ENCODE data around the gene KRTAP10-10. TPM values are rescaled to one million over a fixed set of nuclear protein-coding genes. Genes with fewer than 3 reads are reported as not detected.

The KRTAP10-10 gene
- total and polyA plus RNA-seq, 2 donors (not counting 1 experiment from before 2014, with no cell fraction given), result not detected

DNA sequence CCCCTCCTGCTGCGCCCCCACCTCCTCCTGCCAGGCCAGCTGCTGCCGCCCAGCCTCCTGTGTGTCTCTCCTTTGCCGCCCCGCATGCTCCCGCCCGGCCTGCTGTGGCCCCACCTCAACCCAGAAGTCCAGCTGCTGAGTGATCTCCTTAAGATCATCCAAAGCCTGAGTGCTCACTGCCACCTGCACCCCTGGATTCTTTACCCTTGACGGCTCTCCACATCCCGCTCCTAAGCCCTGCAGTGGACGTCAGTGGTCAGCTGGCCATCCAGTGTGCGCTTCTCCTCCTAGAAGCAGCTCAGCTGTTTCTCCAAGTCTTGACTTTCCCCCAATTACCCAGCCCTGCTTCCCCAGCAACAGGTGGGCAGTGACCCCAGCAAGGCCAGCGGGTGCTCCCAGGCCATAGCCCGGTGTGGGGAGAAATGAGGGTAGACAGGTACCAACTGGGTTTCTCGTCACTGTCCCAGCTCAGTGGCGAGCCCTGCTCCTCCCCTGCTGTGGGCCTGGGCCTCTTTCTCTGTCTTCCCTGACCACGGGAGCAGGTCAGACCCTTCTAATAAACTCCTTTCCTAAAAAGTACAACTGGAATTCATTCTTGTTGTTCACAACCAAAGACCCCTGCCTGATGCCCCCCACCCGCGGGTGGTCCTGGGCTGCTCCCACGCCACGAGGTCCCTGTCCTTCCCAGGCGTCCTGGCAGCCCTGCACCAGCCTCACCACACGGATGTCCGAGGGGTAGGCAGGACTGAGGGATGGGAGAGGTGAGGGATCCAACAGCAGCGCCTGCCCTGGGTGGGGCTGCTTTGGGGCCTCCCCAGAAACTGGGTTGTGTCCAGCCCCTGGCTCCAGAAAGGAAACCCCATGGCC lies 35.3 kb upstream of the KRTAP10-10 start:
- Histone ChIP-seq H3K4me3 (replicated peaks in 1 of 4; ENCODE audit: control extremely low read depth in 1 of 4, insufficient read depth in 1 of 4, low read depth in 3 of 4, low read length in 4 of 4) (no peak overlapping the region), H3K79me2 (ENCODE audit: control insufficient read depth, insufficient read depth, low read length) (no peaks in the 10 kb centered on the region), H4K20me1 (ENCODE audit: control insufficient read depth, extremely low read depth, insufficient read depth, low read length) (no peaks in the 10 kb centered on the region), H3K27me3 (ENCODE audit: control insufficient read depth, insufficient read depth, low read length) (no peaks in the 10 kb centered on the region), H3K27ac (ENCODE audit: insufficient read depth, low read length) (no peak overlapping the region), H3K4me1 (ENCODE audit: control insufficient read depth, extremely low read depth, insufficient read depth, low read length) (no peaks in the 10 kb centered on the region), H3K36me3 (ENCODE audit: control insufficient read depth, insufficient read depth, low read length) (no peaks in the 10 kb centered on the region), H3K9ac (ENCODE audit: insufficient read depth, low read length) (no peak overlapping the region), H2AFZ (ENCODE audit: low read length) (no peak overlapping the region), H3K9me3 (ENCODE audit: control insufficient read depth, insufficient read depth, low read depth, low read length) (no peaks in the 10 kb centered on the region), H3K4me2 (ENCODE audit: extremely low read depth, insufficient read depth, low read length) (no peak overlapping the region)
- no peak for DNase-seq (ENCODE audit: low read depth in 2 of 2)
- no peak for TF ChIP-seq EZH2 (IDR thresholded peaks at IDR 0.05; ENCODE audit: low read length, missing control alignments)
- TF ChIP-seq, protein P1, sequence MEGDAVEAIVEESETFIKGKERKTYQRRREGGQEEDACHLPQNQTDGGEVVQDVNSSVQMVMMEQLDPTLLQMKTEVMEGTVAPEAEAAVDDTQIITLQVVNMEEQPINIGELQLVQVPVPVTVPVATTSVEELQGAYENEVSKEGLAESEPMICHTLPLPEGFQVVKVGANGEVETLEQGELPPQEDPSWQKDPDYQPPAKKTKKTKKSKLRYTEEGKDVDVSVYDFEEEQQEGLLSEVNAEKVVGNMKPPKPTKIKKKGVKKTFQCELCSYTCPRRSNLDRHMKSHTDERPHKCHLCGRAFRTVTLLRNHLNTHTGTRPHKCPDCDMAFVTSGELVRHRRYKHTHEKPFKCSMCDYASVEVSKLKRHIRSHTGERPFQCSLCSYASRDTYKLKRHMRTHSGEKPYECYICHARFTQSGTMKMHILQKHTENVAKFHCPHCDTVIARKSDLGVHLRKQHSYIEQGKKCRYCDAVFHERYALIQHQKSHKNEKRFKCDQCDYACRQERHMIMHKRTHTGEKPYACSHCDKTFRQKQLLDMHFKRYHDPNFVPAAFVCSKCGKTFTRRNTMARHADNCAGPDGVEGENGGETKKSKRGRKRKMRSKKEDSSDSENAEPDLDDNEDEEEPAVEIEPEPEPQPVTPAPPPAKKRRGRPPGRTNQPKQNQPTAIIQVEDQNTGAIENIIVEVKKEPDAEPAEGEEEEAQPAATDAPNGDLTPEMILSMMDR (conservative IDR thresholded peaks at IDR 0.05 in 1 of 2, IDR thresholded peaks at IDR 0.05 in 1 of 2; ENCODE audit: low read depth in 1 of 2, low read length in 2 of 2), result no peak

DNA sequence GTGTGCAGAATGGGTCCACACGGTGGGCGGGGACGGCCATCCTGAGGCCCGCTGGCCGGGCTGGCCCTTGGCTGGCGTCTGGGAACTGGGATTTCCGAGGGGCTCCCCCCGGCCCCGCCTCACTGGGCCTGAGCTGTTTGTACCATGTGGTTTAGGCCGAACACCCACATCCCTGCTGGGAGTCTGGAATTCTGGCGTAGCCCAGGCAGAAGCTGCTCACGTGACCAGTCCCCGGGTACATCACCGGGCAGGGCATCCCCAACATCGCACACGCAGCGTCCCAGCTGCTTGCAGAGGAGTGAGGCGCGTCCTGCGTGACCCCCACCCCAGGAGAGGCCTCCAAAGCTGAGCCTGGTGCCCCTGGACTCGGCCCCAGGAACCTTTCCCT lies 34.7 kb upstream of the KRTAP10-10 start:
- Histone ChIP-seq H3K4me1 (ENCODE audit: control insufficient read depth, extremely low read depth, insufficient read depth, low read length) (no peaks in the 10 kb centered on the region), H3K79me2 (ENCODE audit: control insufficient read depth, insufficient read depth, low read length) (no peaks in the 10 kb centered on the region), H4K20me1 (ENCODE audit: control insufficient read depth, extremely low read depth, insufficient read depth, low read length) (no peaks in the 10 kb centered on the region), H3K4me3 (replicated peaks in 1 of 4; ENCODE audit: control extremely low read depth in 1 of 4, insufficient read depth in 1 of 4, low read depth in 3 of 4, low read length in 4 of 4) (no peak overlapping the region), H3K4me2 (ENCODE audit: extremely low read depth, insufficient read depth, low read length) (no peak overlapping the region), H3K27ac (ENCODE audit: insufficient read depth, low read length) (no peak overlapping the region), H2AFZ (ENCODE audit: low read length) (no peak overlapping the region), H3K36me3 (ENCODE audit: control insufficient read depth, insufficient read depth, low read length) (no peaks in the 10 kb centered on the region), H3K9ac (ENCODE audit: insufficient read depth, low read length) (no peak overlapping the region), H3K27me3 (ENCODE audit: control insufficient read depth, insufficient read depth, low read length) (no peaks in the 10 kb centered on the region), H3K9me3 (ENCODE audit: control insufficient read depth, insufficient read depth, low read depth, low read length) (no peaks in the 10 kb centered on the region)
- TF ChIP-seq, protein P1 (conservative IDR thresholded peaks at IDR 0.05 in 1 of 2, IDR thresholded peaks at IDR 0.05 in 1 of 2; ENCODE audit: low read depth in 1 of 2, low read length in 2 of 2), result no peak
- no peak for TF ChIP-seq EZH2 (IDR thresholded peaks at IDR 0.05; ENCODE audit: low read length, missing control alignments)
- no peak for DNase-seq (ENCODE audit: low read depth in 2 of 2)

DNA sequence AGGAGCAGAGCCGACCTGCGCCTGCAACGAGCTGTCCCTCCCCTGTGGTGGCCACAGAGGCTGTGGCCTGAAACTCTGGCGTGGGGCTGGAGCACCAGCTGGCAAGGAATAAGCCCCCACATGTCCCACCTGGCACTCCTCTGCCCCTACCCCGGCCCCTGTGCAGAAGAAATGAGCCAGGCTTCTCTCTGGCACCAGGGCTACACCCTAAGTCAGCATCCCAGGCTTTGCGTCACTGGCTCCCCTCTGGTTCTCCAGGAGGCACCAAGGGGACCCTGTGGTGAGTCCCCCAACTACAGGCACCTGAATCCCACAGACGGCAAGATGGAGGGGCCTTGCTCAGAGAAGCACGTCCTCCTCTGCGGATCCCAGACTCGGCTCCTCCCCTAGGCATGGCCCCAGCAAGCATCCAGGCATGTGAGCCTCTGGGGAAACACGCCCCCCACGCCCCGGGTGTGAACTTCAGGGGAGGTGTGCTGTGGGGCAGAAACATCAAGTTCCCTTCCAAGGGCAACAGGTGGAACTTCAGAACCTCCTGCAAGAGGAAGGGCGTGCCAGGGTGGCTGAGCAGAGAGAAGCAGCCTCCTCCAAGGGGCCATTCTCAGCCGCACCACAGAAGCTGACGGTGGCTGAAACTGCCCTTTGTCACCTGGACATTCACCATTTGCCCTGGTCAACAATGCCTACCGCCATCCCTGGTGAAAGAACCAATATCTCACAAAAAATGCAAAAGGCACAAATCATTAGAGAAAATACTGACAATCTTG lies 33.9 kb upstream of the KRTAP10-10 start:
- no peaks in the 10 kb centered on the region for H4K20me1 ChIP-seq (ENCODE audit: control insufficient read depth, extremely low read depth, insufficient read depth, low read length)
- no peaks in the 10 kb centered on the region for H3K79me2 ChIP-seq (ENCODE audit: control insufficient read depth, insufficient read depth, low read length)
- H3K4me3 ChIP-seq (replicated peaks in 1 of 4; ENCODE audit: control extremely low read depth in 1 of 4, insufficient read depth in 1 of 4, low read depth in 3 of 4, low read length in 4 of 4), result no peak overlapping the region
- no peaks in the 10 kb centered on the region for H3K4me1 ChIP-seq (ENCODE audit: control insufficient read depth, extremely low read depth, insufficient read depth, low read length)
- H3K27me3 ChIP-seq (ENCODE audit: control insufficient read depth, insufficient read depth, low read length), result no peaks in the 10 kb centered on the region
- TF ChIP-seq EZH2 (IDR thresholded peaks at IDR 0.05; ENCODE audit: low read length, missing control alignments), result no peak
- TF ChIP-seq, protein P1 (conservative IDR thresholded peaks at IDR 0.05 in 1 of 2, IDR thresholded peaks at IDR 0.05 in 1 of 2; ENCODE audit: low read depth in 1 of 2, low read length in 2 of 2), result no peak
- no peak overlapping the region for H3K9ac ChIP-seq (ENCODE audit: insufficient read depth, low read length)
- no peak overlapping the region for H3K4me2 ChIP-seq (ENCODE audit: extremely low read depth, insufficient read depth, low read length)
- H3K9me3 ChIP-seq (ENCODE audit: control insufficient read depth, insufficient read depth, low read depth, low read length), result no peaks in the 10 kb centered on the region
- no peak overlapping the region for H3K27ac ChIP-seq (ENCODE audit: insufficient read depth, low read length)
- no peak overlapping the region for H2AFZ ChIP-seq (ENCODE audit: low read length)
- DNase-seq (ENCODE audit: low read depth in 2 of 2), result no peak
- H3K36me3 ChIP-seq (ENCODE audit: control insufficient read depth, insufficient read depth, low read length), result no peaks in the 10 kb centered on the region

Measured in fibroblast of lung (primary cell).